Cardiac muscle cell (in vitro differentiated cells and primary cell): ENCODE results near the gene BMF. TPM values are rescaled to one million over a fixed set of nuclear protein-coding genes. Genes with fewer than 3 reads are reported as not detected.
"Not testable (repeated sequence)": the region's sequence is repeated elsewhere in the genome, so short reads cannot be mapped to it uniquely, and the experiment has no call there.

ENCODE experiments used
- DNase-seq, 2 donors: peaks; one replicate each; pipeline versions ENCODE4 v3.0.0 to v3.0.0-alpha.2; 2010 to 2017; ENCODE audit warnings: low read depth in 1 of 2, low spot score in 1 of 2
- H3K27ac ChIP-seq: fragments of 200-600 bp; sonication (generic); 2 replicates; pipeline ENCODE4 v1.5.1; 2016
- H3K27me3 ChIP-seq: fragments of 200-600 bp; sonication (generic); 2 replicates; pipeline ENCODE4 v1.6.0; 2016; ENCODE audit warnings: control low read depth
- H3K36me3 ChIP-seq: fragments of 200-600 bp; sonication (generic); 2 replicates; pipeline ENCODE4 v1.5.1; 2016; ENCODE audit warnings: control low read depth
- H3K4me1 ChIP-seq: fragments of 200-600 bp; sonication (generic); 2 replicates; pipeline ENCODE4 v1.8.1; 2017; ENCODE audit warnings: low read depth, mild to moderate bottlenecking, mixed run types
- H3K4me3 ChIP-seq: fragments of 200-600 bp; sonication (generic); 2 replicates; pipeline ENCODE4 v1.5.1; 2016; ENCODE audit warnings: mild to moderate bottlenecking
- H3K9me3 ChIP-seq: fragments of 200-600 bp; sonication (generic); 2 replicates; pipeline ENCODE4 v1.5.1; 2017; ENCODE audit warnings: low read depth, mild to moderate bottlenecking, control low read depth
- polyA plus RNA-seq: library from polyadenylated mRNA; unstranded; fragments of >200 nt; fragmentation: Nextera tagmentation; extraction: Ambion mirVana; gene quantifications from 2 replicates; pipeline ENCODE4 v1.2.1, GENCODE V29; 2016
- total RNA-seq: library from RNA; depleted of rRNA; stranded (reverse); fragments of >200 nt; gene quantifications from 2 replicates; pipeline ENCODE4 v1.2.3, GENCODE V29; 2016
- TF ChIP-seq, protein P1 (sequence below): IDR thresholded peaks from 2 replicates; pipeline ENCODE4 v1.5.1; 2012; ENCODE audit warnings: low read depth, mild to moderate bottlenecking, low read length

Gene BMF
- total and polyA plus RNA-seq, 2 experiments from 2014 or later = 8.1 to 56.1 TPM

DNA sequence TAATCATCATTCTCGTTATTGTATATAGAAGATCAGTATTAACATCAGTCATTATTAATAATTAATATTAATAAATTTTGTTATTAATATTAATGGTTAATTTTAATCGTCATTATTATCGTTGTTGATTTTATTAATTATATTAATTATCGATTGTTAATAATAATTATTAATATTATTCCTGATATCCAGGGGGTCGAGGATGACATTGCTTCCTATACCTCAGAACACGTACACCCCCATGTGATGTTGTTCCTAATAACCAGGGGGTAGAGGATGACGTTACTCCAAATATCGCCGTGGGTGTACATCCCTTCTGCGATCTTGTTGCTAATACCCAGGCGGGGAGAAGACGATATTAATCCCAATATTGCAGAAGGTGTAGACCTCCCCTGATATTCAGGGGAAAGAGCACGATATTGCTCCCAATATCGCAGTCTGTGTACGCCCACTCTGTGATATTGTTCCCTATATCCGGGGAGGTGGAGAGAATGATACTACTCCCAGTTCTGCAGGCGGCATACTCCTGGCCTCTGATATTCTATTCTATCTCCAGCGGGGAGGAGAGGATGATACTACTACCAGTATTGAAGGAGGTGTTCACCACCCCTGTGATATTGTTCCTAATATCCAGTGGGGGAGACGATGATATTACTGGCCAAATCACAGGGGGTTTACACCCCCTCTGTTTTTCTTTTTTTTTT is 22.3 kb upstream of the BMF start:
- Histone ChIP-seq H3K4me3 (no peak overlapping the region), H3K4me1 (no peaks in the 10 kb centered on the region), H3K27me3 (peaks cover 28% of the 10 kb centered on the region), H3K36me3 (no peaks in the 10 kb centered on the region), H3K27ac (no peak overlapping the region), H3K9me3 (no peaks in the 10 kb centered on the region)
- TF ChIP-seq, protein P1, sequence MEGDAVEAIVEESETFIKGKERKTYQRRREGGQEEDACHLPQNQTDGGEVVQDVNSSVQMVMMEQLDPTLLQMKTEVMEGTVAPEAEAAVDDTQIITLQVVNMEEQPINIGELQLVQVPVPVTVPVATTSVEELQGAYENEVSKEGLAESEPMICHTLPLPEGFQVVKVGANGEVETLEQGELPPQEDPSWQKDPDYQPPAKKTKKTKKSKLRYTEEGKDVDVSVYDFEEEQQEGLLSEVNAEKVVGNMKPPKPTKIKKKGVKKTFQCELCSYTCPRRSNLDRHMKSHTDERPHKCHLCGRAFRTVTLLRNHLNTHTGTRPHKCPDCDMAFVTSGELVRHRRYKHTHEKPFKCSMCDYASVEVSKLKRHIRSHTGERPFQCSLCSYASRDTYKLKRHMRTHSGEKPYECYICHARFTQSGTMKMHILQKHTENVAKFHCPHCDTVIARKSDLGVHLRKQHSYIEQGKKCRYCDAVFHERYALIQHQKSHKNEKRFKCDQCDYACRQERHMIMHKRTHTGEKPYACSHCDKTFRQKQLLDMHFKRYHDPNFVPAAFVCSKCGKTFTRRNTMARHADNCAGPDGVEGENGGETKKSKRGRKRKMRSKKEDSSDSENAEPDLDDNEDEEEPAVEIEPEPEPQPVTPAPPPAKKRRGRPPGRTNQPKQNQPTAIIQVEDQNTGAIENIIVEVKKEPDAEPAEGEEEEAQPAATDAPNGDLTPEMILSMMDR = no peak
- no peak for DNase-seq

DNA sequence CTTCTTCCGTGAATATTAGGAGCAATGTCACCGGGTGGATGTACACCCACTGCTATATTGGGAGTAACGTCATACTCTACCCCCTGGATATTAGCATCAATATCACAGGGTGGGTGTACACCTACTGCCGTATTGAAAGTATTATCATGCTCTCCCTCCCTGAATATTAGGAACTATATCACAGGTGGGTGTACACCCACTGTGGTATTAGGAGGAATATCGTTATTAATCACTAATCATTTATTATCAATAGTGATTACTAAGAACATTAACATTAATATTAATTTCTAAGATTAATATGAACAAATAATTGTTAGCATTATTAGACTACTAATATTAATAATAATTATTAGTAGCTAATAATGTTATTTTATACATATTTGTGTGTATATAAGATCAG is 21.4 kb upstream of the BMF start:
- Histone ChIP-seq H3K27me3 (peaks cover 28% of the 10 kb centered on the region), H3K4me1 (no peaks in the 10 kb centered on the region), H3K27ac (no peak overlapping the region), H3K9me3 (no peaks in the 10 kb centered on the region), H3K36me3 (no peaks in the 10 kb centered on the region), H3K4me3 (no peak overlapping the region)
- TF ChIP-seq, protein P1 = no peak
- DNase-seq = no peak

DNA sequence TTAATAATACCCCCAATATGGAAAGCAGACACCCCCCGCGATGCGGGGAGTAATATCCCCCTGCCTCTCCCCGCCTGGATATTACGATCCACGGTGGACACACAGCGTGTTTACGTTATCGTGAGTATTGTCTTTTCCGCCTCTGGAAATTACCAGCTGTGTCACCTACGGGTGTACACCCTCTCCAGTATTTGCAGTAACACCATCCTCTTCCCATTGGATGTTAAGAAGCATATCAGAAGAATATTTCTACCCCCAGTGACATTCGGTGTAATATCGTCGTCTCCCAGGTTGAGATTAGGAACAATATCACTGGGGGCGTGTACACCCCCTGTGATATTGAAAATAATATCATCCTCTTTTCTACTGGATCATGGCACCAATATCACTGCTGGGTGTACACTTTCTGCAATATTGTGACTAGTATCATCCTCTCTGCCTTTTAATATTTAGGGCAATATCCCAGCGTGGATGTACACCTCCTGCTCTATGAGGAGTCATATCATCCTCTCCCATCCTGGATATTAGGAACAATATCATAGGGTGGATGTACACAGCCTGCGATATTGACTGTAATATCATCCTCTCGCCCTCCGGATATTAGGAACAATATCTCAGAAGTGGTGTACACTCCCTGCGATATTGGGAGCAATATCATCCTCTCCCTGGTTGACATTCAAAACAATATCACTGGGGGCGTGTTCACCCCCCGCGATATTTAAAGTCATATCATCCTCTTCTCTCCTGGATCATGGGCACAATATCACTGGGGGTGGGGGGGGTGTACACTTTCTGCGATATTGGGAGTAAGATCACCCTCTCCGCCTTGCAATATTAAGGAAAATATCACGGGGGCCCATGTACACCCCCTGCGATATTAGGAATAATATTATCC is 20.3 kb upstream of the BMF start:
- Histone ChIP-seq H3K9me3 (no peaks in the 10 kb centered on the region), H3K36me3 (no peaks in the 10 kb centered on the region), H3K4me3 (no peak overlapping the region), H3K27ac (no peak overlapping the region), H3K4me1 (no peaks in the 10 kb centered on the region), H3K27me3 (peaks cover 28% of the 10 kb centered on the region)
- TF ChIP-seq, protein P1 = no peak
- DNase-seq = no peak

DNA sequence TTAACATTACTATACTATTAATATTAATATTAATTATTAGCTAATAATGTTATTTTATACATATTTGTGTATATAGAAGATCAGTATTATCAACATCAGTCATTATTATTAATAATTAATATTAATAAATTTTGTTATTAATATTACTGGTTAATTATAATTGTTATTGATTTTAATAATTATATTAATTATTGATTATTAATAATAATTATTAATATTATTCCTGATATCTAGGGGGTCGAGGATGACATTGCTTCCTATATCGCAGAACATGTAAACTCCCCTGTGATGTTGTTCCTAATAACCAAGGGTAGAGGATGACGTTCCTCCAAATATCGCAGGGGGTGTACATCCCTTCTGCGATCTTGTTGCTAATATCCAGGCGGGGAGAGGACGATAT is 17.3 kb upstream of the BMF start:
- H3K4me3 ChIP-seq = no peak overlapping the region
- no peaks in the 10 kb centered on the region for H3K36me3 ChIP-seq

DNA sequence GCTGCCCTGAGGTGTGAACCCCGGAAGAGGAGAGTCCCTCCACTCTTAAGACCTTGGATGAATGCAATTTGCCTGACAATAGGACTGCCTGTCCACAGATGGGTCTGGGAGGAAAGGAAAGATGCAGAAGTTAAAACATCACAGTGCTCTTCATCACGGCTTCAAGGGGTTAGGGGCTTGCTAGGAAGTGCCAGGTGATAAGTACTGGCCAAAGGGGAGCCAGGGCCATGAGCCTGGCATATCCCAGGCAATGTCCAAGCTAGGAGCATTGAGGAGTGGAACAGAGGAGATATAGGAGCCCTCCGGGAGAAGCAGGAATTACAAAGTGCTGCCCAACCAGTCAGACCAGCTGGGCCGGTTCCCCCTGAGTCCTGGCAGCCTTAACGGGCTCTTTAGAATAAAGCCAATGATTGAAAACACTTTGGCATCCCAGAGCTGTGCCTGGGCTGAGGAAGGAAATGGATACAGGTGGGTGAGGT is 16.2 kb upstream of the BMF start:
- not testable (repeated sequence) for DNase-seq, H3K27ac ChIP-seq, H3K9me3 ChIP-seq, H3K36me3 ChIP-seq, H3K4me3 ChIP-seq
- Histone ChIP-seq H3K27me3 (peaks cover 28% of the 10 kb centered on the region), H3K4me1 (peaks cover 12% of the 10 kb centered on the region)

More for the DNA sequence above, 17.3 kb upstream of the BMF start:
- H3K9me3 ChIP-seq = no peaks in the 10 kb centered on the region
- TF ChIP-seq, protein P1 = no peak
- peaks cover 28% of the 10 kb centered on the region for H3K27me3 ChIP-seq
- peaks cover 12% of the 10 kb centered on the region for H3K4me1 ChIP-seq
- no peak for DNase-seq
- H3K27ac ChIP-seq = no peak overlapping the region

DNA sequence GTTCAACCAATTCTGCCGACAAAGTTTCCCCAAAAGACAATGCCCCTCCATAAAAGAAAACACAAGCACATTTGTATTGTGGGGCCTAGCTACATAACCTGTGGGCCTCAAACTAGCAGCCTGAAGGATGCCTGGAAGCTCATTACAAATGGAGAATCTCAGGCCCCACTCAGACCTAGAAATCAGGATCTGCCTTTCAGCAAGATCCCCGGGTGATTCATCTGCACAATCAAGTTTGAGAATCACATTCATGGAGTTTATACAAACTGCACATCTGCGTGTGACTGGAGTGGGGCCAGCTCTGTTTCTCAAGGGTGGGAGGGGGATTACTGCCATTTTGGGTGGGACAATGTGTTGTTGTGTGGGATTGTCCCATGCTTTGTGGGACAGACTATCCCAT is 15.7 kb upstream of the BMF start:
- H3K27ac ChIP-seq, DNase-seq, H3K36me3 ChIP-seq, H3K9me3 ChIP-seq, H3K4me3 ChIP-seq: not testable (repeated sequence)
- H3K27me3 ChIP-seq = peaks cover 24% of the 10 kb centered on the region
- peaks cover 12% of the 10 kb centered on the region for H3K4me1 ChIP-seq

DNA sequence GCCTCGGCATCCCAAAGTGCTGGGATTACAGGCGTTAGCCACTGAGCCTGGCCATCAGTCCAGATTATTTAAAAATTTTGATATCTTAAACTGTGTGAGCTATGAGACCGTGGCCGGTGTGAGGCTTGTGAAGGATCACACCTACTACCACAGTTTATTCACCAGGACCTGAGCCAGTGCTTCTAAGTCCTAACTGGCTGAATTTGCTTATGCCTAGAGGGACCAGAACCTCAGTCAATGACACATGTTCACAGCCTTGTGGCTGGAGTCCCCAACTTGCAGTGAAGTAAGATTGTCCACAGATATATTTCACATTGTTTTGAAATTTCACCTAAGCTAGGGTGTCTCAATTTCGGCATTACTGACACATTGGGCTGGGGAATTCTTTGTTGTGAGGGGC is 15.2 kb upstream of the BMF start:
- peaks cover 12% of the 10 kb centered on the region for H3K4me1 ChIP-seq
- H3K27ac ChIP-seq, H3K36me3 ChIP-seq, H3K9me3 ChIP-seq, DNase-seq, H3K4me3 ChIP-seq: not testable (repeated sequence)
- H3K27me3 ChIP-seq = peaks cover 20% of the 10 kb centered on the region

DNA sequence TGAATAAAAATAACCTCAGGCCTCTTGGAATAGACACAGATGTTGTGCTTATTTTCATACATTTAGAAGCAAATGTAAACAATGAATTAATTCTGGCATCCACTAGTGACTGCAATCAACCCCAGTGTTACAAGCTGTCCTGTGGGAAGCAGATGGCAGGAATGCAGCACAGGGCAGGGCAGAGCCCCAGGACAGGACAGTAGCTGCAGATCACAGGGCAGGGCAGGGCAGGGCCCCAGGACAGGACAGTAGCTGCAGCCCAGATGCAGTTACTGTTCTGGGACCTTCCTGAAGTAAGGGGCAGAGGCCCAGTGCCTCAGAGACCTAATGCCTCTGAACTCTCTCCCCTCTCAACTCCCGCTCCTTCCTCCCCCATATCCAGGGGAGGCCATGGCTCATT is 14.3 kb upstream of the BMF start:
- not testable (repeated sequence) for DNase-seq, H3K36me3 ChIP-seq, H3K27ac ChIP-seq, H3K9me3 ChIP-seq, H3K4me3 ChIP-seq
- peaks cover 11% of the 10 kb centered on the region for H3K27me3 ChIP-seq
- H3K4me1 ChIP-seq = peaks cover 12% of the 10 kb centered on the region
